Measurements from ENCODE around the gene LGI4. TPM values are rescaled to one million over a fixed set of nuclear protein-coding genes. Genes with fewer than 3 reads are reported as not detected.

The LGI4 gene
- total RNA-seq, 1 donor: 0.72 TPM

DNA sequence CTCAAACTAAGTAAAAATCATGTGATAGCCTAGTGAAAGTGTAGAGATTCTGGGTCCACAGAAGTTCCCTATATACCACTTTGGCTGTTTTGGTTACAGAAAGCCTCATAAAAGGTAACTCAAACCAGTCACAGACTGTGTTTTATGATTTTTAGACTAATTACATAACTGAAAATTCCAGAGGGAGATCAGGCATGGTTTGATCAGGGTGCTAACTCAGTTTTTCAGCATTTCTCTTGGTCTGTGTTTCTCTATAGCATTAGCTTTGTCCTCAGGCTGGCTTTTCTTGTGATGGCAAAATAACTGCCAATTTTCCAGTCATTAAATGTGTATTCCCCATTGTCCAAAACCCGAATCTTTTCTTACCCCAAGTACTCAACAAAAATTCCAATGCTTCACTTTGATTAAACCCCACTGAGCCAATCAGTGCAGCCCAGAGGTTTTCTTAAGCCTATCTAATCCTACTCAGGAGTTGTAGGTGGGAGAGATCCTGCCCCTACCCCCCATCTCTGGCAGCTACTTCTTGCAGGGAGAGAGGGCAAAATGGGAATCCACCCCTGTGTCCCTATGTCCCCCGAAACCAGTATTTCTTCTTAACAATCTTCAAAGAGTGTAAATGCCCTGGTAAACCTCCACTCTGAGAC lies 27.8 kb downstream of the LGI4 start:
- no peaks in the 10 kb centered on the region for H4K20me1 ChIP-seq (ENCODE audit: insufficient read depth, low read length)
- H3K27me3 ChIP-seq (ENCODE audit: insufficient read depth, low read length): no peaks in the 10 kb centered on the region
- H3K4me2 ChIP-seq (ENCODE audit: insufficient read depth, low read length): no peak overlapping the region
- H3K4me3 ChIP-seq (ENCODE audit: insufficient read depth, low read length): no peak overlapping the region
- no peaks in the 10 kb centered on the region for H3K36me3 ChIP-seq (ENCODE audit: insufficient read depth, low read length)
- TF ChIP-seq, protein P1, sequence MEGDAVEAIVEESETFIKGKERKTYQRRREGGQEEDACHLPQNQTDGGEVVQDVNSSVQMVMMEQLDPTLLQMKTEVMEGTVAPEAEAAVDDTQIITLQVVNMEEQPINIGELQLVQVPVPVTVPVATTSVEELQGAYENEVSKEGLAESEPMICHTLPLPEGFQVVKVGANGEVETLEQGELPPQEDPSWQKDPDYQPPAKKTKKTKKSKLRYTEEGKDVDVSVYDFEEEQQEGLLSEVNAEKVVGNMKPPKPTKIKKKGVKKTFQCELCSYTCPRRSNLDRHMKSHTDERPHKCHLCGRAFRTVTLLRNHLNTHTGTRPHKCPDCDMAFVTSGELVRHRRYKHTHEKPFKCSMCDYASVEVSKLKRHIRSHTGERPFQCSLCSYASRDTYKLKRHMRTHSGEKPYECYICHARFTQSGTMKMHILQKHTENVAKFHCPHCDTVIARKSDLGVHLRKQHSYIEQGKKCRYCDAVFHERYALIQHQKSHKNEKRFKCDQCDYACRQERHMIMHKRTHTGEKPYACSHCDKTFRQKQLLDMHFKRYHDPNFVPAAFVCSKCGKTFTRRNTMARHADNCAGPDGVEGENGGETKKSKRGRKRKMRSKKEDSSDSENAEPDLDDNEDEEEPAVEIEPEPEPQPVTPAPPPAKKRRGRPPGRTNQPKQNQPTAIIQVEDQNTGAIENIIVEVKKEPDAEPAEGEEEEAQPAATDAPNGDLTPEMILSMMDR (IDR thresholded peaks at IDR 0.05; ENCODE audit: extremely low read depth, low read depth, low read length): no peak
- peak; percentile 77 for DNase-seq (ENCODE audit: insufficient read length, low spot score, missing footprints)
- no peaks in the 10 kb centered on the region for H3K79me2 ChIP-seq (ENCODE audit: insufficient read depth, low read length)
- no peaks in the 10 kb centered on the region for H3K9me3 ChIP-seq (ENCODE audit: low read depth, low read length)
- no peak overlapping the region for H3K27ac ChIP-seq (ENCODE audit: low read depth, low read length)
- H3K4me1 ChIP-seq (ENCODE audit: insufficient read depth, low read length): peaks cover 2% of the 10 kb centered on the region
- no peak overlapping the region for H2AFZ ChIP-seq (ENCODE audit: low read length)

DNA sequence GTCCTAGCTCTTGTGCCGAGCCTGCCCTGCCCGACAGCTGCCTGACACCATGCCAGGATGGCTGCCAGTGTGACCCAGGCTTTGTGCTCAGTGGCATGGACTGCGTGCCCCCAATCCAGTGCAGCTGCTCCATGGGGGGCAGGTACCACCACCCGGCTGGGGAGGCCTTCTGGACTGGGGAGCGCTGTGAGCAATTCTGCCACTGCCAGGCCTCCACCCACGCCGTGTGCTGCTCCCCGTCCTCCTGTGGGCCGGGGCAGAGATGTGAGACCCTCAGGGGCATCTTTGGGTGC lies 28.6 kb downstream of the LGI4 start:
- Histone ChIP-seq H2AFZ (ENCODE audit: low read length) (no peak overlapping the region), H3K4me3 (ENCODE audit: insufficient read depth, low read length) (no peak overlapping the region), H3K27ac (ENCODE audit: low read depth, low read length) (no peak overlapping the region), H4K20me1 (ENCODE audit: insufficient read depth, low read length) (no peaks in the 10 kb centered on the region), H3K4me1 (ENCODE audit: insufficient read depth, low read length) (peaks cover 2% of the 10 kb centered on the region), H3K9me3 (ENCODE audit: low read depth, low read length) (no peaks in the 10 kb centered on the region), H3K79me2 (ENCODE audit: insufficient read depth, low read length) (no peaks in the 10 kb centered on the region), H3K27me3 (ENCODE audit: insufficient read depth, low read length) (no peaks in the 10 kb centered on the region), H3K4me2 (ENCODE audit: insufficient read depth, low read length) (no peak overlapping the region), H3K36me3 (ENCODE audit: insufficient read depth, low read length) (no peaks in the 10 kb centered on the region)
- peak; percentile 32 for DNase-seq (ENCODE audit: insufficient read length, low spot score, missing footprints)
- TF ChIP-seq, protein P1 (IDR thresholded peaks at IDR 0.05; ENCODE audit: extremely low read depth, low read depth, low read length): no peak

DNA sequence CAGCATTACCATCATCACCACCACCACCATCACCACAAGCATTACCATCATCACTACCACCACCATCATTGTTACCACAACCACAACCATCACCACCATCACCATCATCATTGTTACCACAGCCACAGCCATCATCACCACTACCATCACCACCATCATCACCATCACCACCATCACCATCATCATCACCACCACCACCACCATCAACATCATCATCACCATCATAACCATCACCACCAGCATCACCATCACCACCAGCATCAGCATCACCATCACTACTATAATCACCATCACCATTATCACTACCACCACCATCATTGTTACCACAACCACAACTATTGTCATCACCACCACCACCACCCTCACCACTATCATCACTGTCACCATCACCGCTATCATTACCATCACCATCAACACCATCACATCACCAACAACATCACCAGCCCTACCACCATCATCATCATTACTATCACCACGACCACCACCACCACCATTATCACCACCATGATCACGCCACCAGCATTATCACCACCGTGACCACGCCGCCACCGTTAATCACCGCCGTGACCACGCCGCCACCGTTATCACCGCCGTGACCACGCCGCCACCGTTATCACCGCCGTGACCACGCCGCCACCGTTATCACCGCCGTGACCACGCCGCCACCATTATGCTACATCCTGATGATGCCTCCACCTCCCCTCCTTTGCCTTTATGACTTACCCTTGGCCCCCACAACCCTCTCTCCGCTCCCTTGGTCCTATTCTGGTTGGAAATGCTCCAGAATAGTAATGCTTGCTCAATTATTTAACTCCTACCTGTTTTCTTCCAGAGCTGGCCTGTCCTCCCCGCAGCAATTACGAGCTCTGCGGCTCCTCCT lies 29.2 kb downstream of the LGI4 start:
- no peak overlapping the region for H2AFZ ChIP-seq (ENCODE audit: low read length)
- peak; percentile 62 for DNase-seq (ENCODE audit: insufficient read length, low spot score, missing footprints)
- no peaks in the 10 kb centered on the region for H3K27me3 ChIP-seq (ENCODE audit: insufficient read depth, low read length)
- H4K20me1 ChIP-seq (ENCODE audit: insufficient read depth, low read length): no peaks in the 10 kb centered on the region
- peaks cover 2% of the 10 kb centered on the region for H3K4me1 ChIP-seq (ENCODE audit: insufficient read depth, low read length)
- H3K9me3 ChIP-seq (ENCODE audit: low read depth, low read length): no peaks in the 10 kb centered on the region
- no peaks in the 10 kb centered on the region for H3K79me2 ChIP-seq (ENCODE audit: insufficient read depth, low read length)
- no peaks in the 10 kb centered on the region for H3K36me3 ChIP-seq (ENCODE audit: insufficient read depth, low read length)
- no peak overlapping the region for H3K4me2 ChIP-seq (ENCODE audit: insufficient read depth, low read length)
- TF ChIP-seq, protein P1 (IDR thresholded peaks at IDR 0.05; ENCODE audit: extremely low read depth, low read depth, low read length): no peak
- H3K27ac ChIP-seq (ENCODE audit: low read depth, low read length): no peak overlapping the region
- H3K4me3 ChIP-seq (ENCODE audit: insufficient read depth, low read length): no peak overlapping the region

DNA sequence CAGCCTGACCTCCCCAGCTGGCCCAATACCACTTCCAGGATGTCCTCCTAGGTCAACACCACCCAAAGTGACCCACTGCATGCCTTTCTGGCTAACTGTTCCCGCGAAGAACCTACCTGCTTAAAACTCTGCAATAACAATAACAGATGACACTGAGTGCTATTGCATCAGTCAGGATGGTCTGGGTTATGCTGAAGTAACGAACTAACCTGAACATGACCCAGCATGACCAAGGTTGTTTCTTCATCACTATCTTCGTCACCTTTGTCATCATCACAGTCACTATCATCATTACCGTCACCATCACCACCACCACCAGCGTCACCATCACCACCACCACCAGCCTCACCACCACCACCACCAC lies 29.8 kb downstream of the LGI4 start:
- Histone ChIP-seq H3K9me3 (ENCODE audit: low read depth, low read length) (no peaks in the 10 kb centered on the region), H2AFZ (ENCODE audit: low read length) (no peak overlapping the region), H3K4me3 (ENCODE audit: insufficient read depth, low read length) (no peak overlapping the region), H3K4me2 (ENCODE audit: insufficient read depth, low read length) (no peak overlapping the region), H3K27me3 (ENCODE audit: insufficient read depth, low read length) (no peaks in the 10 kb centered on the region), H3K79me2 (ENCODE audit: insufficient read depth, low read length) (no peaks in the 10 kb centered on the region), H3K27ac (ENCODE audit: low read depth, low read length) (no peak overlapping the region), H4K20me1 (ENCODE audit: insufficient read depth, low read length) (no peaks in the 10 kb centered on the region), H3K36me3 (ENCODE audit: insufficient read depth, low read length) (no peaks in the 10 kb centered on the region), H3K4me1 (ENCODE audit: insufficient read depth, low read length) (peaks cover 2% of the 10 kb centered on the region)
- TF ChIP-seq, protein P1 (IDR thresholded peaks at IDR 0.05; ENCODE audit: extremely low read depth, low read depth, low read length): no peak
- peak; percentile 76 for DNase-seq (ENCODE audit: insufficient read length, low spot score, missing footprints)

All from osteoblast (primary cell).